NT2/D1 (cell line): ENCODE measurements around the gene BST2.

ENCODE experiments used
- SUZ12 ChIP-seq: IDR thresholded peaks from 2 replicates; pipeline ENCODE4 v1.6.1; 2011; ENCODE audit not compliant: insufficient read length, insufficient read depth; ENCODE audit errors: extremely low read depth
- ZNF274 ChIP-seq: IDR thresholded peaks from 2 replicates; pipeline ENCODE4 v1.6.1; 2011; ENCODE audit warnings: mild to moderate bottlenecking, low read depth, low read length

DNA sequence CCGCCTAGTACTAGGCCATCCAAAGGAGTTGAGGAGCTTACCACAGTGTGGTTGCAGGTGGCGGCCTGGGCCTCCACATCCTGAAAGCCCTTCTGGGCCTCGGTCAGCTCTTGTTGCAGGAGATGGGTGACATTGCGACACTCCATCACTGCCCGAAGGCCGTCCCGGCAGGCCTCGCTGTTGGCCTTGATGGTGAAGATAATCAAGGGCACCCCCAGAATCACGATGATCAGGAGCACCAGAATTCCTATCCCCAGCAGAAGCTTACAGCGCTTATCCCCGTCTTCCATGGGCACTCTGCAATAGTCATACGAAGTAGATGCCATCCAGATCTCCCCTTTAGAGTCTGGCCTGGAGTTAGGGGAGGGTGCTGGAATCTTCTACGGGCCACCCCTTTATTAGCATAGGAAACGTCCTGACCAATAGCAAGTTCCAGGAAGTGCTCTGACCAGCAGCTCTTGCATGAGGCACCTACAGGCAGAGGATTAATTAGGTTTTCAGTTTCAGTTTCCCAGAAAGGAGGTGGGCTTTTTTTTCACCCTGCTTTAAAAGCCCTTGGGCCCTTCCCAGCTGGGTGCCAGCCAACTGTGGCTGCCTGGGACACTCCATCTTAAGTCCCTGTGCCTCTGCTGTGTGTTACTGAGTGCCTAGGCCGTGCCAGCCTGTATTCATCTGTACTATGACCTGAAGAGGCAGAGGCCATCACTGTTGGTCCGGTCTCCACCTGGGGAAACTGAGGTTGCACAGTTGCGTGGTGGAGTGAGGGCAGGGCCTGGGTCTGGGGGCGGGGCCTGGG lies at the start of gene BST2:
- TF ChIP-seq ZNF274: no peak
- no peak for TF ChIP-seq SUZ12
